ENCODE measurements around the gene FAU.

DNA sequence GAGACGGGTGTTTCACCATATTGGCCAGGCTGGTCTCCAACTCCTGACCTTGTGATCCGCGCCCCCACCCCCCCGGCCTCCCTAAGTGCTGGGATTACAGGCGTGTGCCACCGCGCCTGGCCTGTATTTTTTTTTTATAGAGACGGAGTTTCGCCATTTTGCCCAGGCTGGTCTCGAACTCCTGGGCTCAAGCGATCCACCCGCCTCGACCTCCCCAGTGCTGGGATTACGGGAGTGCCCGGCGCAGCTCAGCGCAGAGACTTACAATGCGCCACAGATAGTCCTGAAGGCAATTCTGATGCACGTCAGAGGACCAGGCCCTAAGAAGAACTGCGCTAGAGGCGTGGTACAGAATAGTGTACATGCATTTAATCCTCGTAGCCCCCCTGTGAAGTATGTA is 26.5 kb downstream of the FAU start:
- TF ChIP-seq, protein P1, sequence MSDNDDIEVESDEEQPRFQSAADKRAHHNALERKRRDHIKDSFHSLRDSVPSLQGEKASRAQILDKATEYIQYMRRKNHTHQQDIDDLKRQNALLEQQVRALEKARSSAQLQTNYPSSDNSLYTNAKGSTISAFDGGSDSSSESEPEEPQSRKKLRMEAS (IDR thresholded peaks at IDR 0.05), result no peak
- TF ChIP-seq SMC3 (IDR thresholded peaks at IDR 0.05; ENCODE audit: low read length) (no peak), ATF7 (IDR thresholded peaks at IDR 0.05) (no peak), ATF7 (CRISPR knock-in tag; IDR thresholded peaks at IDR 0.05) (no peak), ESRRA (CRISPR knock-in tag; IDR thresholded peaks at IDR 0.05; ENCODE audit: low read depth) (no peak), ZNF451 (CRISPR knock-in tag; IDR thresholded peaks at IDR 0.05) (no peak), ZNF143 (CRISPR knock-in tag; IDR thresholded peaks at IDR 0.05) (no peak), MAFK (conservative IDR thresholded peaks at IDR 0.05 in 1 of 2, IDR thresholded peaks at IDR 0.05 in 1 of 2; ENCODE audit: low read length in 2 of 2) (no peak), SRF (IDR thresholded peaks at IDR 0.05; ENCODE audit: low read depth, low read length) (no peak), ZNF670 (CRISPR knock-in tag; IDR thresholded peaks at IDR 0.05; ENCODE audit: borderline replicate concordance) (no peak)

Measured in HepG2 (cell line).